ENCODE data around the gene RSPH3. TPM values are rescaled to one million over a fixed set of nuclear protein-coding genes. Genes with fewer than 3 reads are reported as not detected.
"Not testable (repeated sequence)": the region's sequence is repeated elsewhere in the genome, so short reads cannot be mapped to it uniquely, and the experiment has no call there.

The RSPH3 gene
- polyA plus RNA-seq, 4 donors = 5.1 to 12.5 (median 6.1) TPM

GRCh38 chr6:158999154-158999665 is 792 bp downstream of the RSPH3 start:
- Histone ChIP-seq H3K4me1 (ENCODE audit: control insufficient read depth in 3 of 3, insufficient read depth in 2 of 3, low read depth in 1 of 3, low read length in 2 of 3) (peaks cover 0 to 6% (median 5%) of the 10 kb centered on the region in 3 donors), H3K27ac (ENCODE audit: low read depth in 1 of 3, low read length in 2 of 3) (peak overlapping the region; percentile 62 to 96 (median 80)), H3K9me3 (ENCODE audit: control insufficient read depth in 2 of 2, insufficient read depth in 1 of 2, low read depth in 1 of 2, low read length in 1 of 2) (no peaks in the 10 kb centered on the region), H3K27me3 (ENCODE audit: control insufficient read depth in 3 of 3, insufficient read depth in 3 of 3, low read length in 3 of 3) (no peaks in the 10 kb centered on the region), H3K36me3 (ENCODE audit: control insufficient read depth in 3 of 3, insufficient read depth in 2 of 3, low read depth in 1 of 3, low read length in 3 of 3) (no peaks in the 10 kb centered on the region), H3K4me3 (ENCODE audit: low read depth in 1 of 3, low read length in 3 of 3) (peak overlapping the region; percentile 74 to 83 (median 76))
- DNase-seq = peak in 1 of 2 donors; percentile 7
- WGBS, 3 donors = 0 to 1% (median 1%) methylated on average over 24 of the region's 24 CpGs
- no peak for FAIRE-seq

- FAIRE-seq = no peak
- no peak overlapping the region for H3K27ac ChIP-seq (ENCODE audit: low read depth in 1 of 3, low read length in 2 of 3)
- H3K4me3 ChIP-seq (ENCODE audit: low read depth in 1 of 3, low read length in 3 of 3) = no peak overlapping the region
- H3K27me3 ChIP-seq (ENCODE audit: control insufficient read depth in 3 of 3, insufficient read depth in 3 of 3, low read length in 3 of 3) = no peaks in the 10 kb centered on the region
- no peak for DNase-seq
- H3K4me1 ChIP-seq (ENCODE audit: control insufficient read depth in 3 of 3, insufficient read depth in 2 of 3, low read depth in 1 of 3, low read length in 2 of 3) = peaks cover 0 to 6% (median 5%) of the 10 kb centered on the region in 3 donors
- peaks cover 0 to 5% of the 10 kb centered on the region in 2 donors for H3K9me3 ChIP-seq (ENCODE audit: control insufficient read depth in 2 of 2, insufficient read depth in 1 of 2, low read depth in 1 of 2, low read length in 1 of 2)
- WGBS, 3 donors = 73 to 80% (median 74%) methylated on average over 2 of the region's 2 CpGs
- peaks cover 0 to 5% (median 2%) of the 10 kb centered on the region in 3 donors for H3K36me3 ChIP-seq (ENCODE audit: control insufficient read depth in 3 of 3, insufficient read depth in 2 of 3, low read depth in 1 of 3, low read length in 3 of 3)
Observed at GRCh38 chr6:158996856-158997255, 3.1 kb downstream of the RSPH3 start.

GRCh38 chr6:158993639-158994038 is 6.4 kb downstream of the RSPH3 start:
- peaks cover 0 to 22% of the 10 kb centered on the region in 2 donors for H3K9me3 ChIP-seq (ENCODE audit: control insufficient read depth in 2 of 2, insufficient read depth in 1 of 2, low read depth in 1 of 2, low read length in 1 of 2)
- DNase-seq (no peak), FAIRE-seq (no peak)
- H3K27me3 ChIP-seq (ENCODE audit: control insufficient read depth in 3 of 3, insufficient read depth in 3 of 3, low read length in 3 of 3) = no peaks in the 10 kb centered on the region
- no peak overlapping the region for H3K27ac ChIP-seq (ENCODE audit: low read depth in 1 of 3, low read length in 2 of 3)
- peaks cover 0 to under 1% (median 0%) of the 10 kb centered on the region in 3 donors for H3K4me1 ChIP-seq (ENCODE audit: control insufficient read depth in 3 of 3, insufficient read depth in 2 of 3, low read depth in 1 of 3, low read length in 2 of 3)
- 83 to 88% (median 88%) methylated on average over 3 of the region's 3 CpGs for WGBS, 3 donors
- peaks cover 0 to 9% (median 7%) of the 10 kb centered on the region in 3 donors for H3K36me3 ChIP-seq (ENCODE audit: control insufficient read depth in 3 of 3, insufficient read depth in 2 of 3, low read depth in 1 of 3, low read length in 3 of 3)
- H3K4me3 ChIP-seq (ENCODE audit: low read depth in 1 of 3, low read length in 3 of 3) = no peak overlapping the region

- WGBS, 3 donors = 84 to 100% (median 94%) methylated on average over 2 of the region's 2 CpGs
- peaks cover 0 to 26% of the 10 kb centered on the region in 2 donors for H3K9me3 ChIP-seq (ENCODE audit: control insufficient read depth in 2 of 2, insufficient read depth in 1 of 2, low read depth in 1 of 2, low read length in 1 of 2)
- H3K27ac ChIP-seq (ENCODE audit: low read depth in 1 of 3, low read length in 2 of 3) = no peak overlapping the region
- FAIRE-seq = no peak
- DNase-seq = no peak
- peaks cover 0 to 9% (median 7%) of the 10 kb centered on the region in 3 donors for H3K36me3 ChIP-seq (ENCODE audit: control insufficient read depth in 3 of 3, insufficient read depth in 2 of 3, low read depth in 1 of 3, low read length in 3 of 3)
- H3K4me1 ChIP-seq (ENCODE audit: control insufficient read depth in 3 of 3, insufficient read depth in 2 of 3, low read depth in 1 of 3, low read length in 2 of 3) = no peaks in the 10 kb centered on the region
- H3K27me3 ChIP-seq (ENCODE audit: control insufficient read depth in 3 of 3, insufficient read depth in 3 of 3, low read length in 3 of 3) = no peaks in the 10 kb centered on the region
- H3K4me3 ChIP-seq (ENCODE audit: low read depth in 1 of 3, low read length in 3 of 3) = no peak overlapping the region
Observed at GRCh38 chr6:158991017-158991723, 8.8 kb downstream of the RSPH3 start.

- not testable (repeated sequence) for FAIRE-seq; H3K27me3 ChIP-seq (ENCODE audit: control insufficient read depth in 3 of 3, insufficient read depth in 3 of 3, low read length in 3 of 3); H3K4me3 ChIP-seq (ENCODE audit: low read depth in 1 of 3, low read length in 3 of 3); H3K4me1 ChIP-seq (ENCODE audit: control insufficient read depth in 3 of 3, insufficient read depth in 2 of 3, low read depth in 1 of 3, low read length in 2 of 3); DNase-seq; H3K27ac ChIP-seq (ENCODE audit: low read depth in 1 of 3, low read length in 2 of 3)
- WGBS, 3 donors = 90 to 99% (median 92%) methylated on average over 2 of the region's 2 CpGs
- Histone ChIP-seq H3K9me3 (ENCODE audit: control insufficient read depth in 2 of 2, insufficient read depth in 1 of 2, low read depth in 1 of 2, low read length in 1 of 2) (peaks cover 0 to 26% of the 10 kb centered on the region in 2 donors), H3K36me3 (ENCODE audit: control insufficient read depth in 3 of 3, insufficient read depth in 2 of 3, low read depth in 1 of 3, low read length in 3 of 3) (peaks cover 0 to 11% (median 7%) of the 10 kb centered on the region in 3 donors)
Observed at GRCh38 chr6:158989711-158990110, 10.3 kb downstream of the RSPH3 start.

DNA sequence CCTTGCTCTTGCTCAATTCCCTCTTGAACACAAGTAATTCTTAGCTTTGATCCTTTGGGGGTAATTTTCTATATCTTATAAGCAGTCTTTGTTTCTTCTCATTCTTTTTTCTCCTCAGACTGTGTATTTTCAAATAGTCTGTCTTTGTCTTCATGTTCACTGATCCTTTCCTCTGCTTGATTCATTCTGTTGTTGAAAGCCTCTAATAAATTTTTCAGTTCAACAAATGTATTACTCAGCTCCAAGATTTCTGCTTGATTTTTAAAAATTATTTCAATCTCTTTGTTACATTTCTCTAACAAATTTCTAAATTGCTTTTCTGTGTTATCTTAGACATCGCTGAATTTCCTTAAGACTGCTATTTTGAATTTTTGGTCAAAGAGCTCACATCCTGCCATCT is 11.5 kb downstream of the RSPH3 start:
- Histone ChIP-seq H3K27me3 (ENCODE audit: control insufficient read depth in 3 of 3, insufficient read depth in 3 of 3, low read length in 3 of 3) (no peaks in the 10 kb centered on the region), H3K9me3 (ENCODE audit: control insufficient read depth in 2 of 2, insufficient read depth in 1 of 2, low read depth in 1 of 2, low read length in 1 of 2) (peaks cover 0 to 26% of the 10 kb centered on the region in 2 donors), H3K36me3 (ENCODE audit: control insufficient read depth in 3 of 3, insufficient read depth in 2 of 3, low read depth in 1 of 3, low read length in 3 of 3) (peaks cover 0 to 11% (median 7%) of the 10 kb centered on the region in 3 donors), H3K4me3 (ENCODE audit: low read depth in 1 of 3, low read length in 3 of 3) (no peak overlapping the region), H3K27ac (ENCODE audit: low read depth in 1 of 3, low read length in 2 of 3) (no peak overlapping the region), H3K4me1 (ENCODE audit: control insufficient read depth in 3 of 3, insufficient read depth in 2 of 3, low read depth in 1 of 3, low read length in 2 of 3) (no peaks in the 10 kb centered on the region)
- 100% methylated on average over 1 of the region's 1 CpG for WGBS, 3 donors
- FAIRE-seq = no peak
- DNase-seq = no peak

GRCh38 chr6:158987657-158988056 is 12.3 kb downstream of the RSPH3 start:
- Histone ChIP-seq H3K27me3 (ENCODE audit: control insufficient read depth in 3 of 3, insufficient read depth in 3 of 3, low read length in 3 of 3) (no peaks in the 10 kb centered on the region), H3K9me3 (ENCODE audit: control insufficient read depth in 2 of 2, insufficient read depth in 1 of 2, low read depth in 1 of 2, low read length in 1 of 2) (peaks cover 0 to 26% of the 10 kb centered on the region in 2 donors), H3K27ac (ENCODE audit: low read depth in 1 of 3, low read length in 2 of 3) (no peak overlapping the region), H3K4me3 (ENCODE audit: low read depth in 1 of 3, low read length in 3 of 3) (no peak overlapping the region), H3K4me1 (ENCODE audit: control insufficient read depth in 3 of 3, insufficient read depth in 2 of 3, low read depth in 1 of 3, low read length in 2 of 3) (no peaks in the 10 kb centered on the region), H3K36me3 (ENCODE audit: control insufficient read depth in 3 of 3, insufficient read depth in 2 of 3, low read depth in 1 of 3, low read length in 3 of 3) (peaks cover 0 to 11% (median 7%) of the 10 kb centered on the region in 3 donors)
- FAIRE-seq (no peak), DNase-seq (no peak)
- WGBS, 3 donors = 84 to 100% (median 95%) methylated on average over 1 of the region's 1 CpG

DNA sequence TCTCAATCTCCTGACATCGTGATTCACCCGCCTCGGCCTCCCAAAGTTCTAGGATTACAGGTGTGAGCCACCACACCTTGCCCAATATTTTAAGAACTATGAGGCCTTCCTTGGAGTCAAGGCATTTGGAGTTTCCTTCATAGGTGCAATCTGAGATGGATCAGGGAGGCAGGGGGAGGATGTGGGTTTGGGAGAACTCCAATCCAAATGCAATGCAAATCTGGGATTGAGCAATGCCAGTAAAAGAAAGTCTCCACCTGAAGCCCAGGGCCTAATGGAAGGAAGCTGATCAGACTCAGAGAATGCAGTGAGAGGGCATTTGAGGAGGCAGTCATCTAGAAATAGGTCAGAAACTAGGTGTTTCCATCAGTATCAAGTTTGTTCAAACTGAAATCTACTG is 21.2 kb downstream of the RSPH3 start:
- no peak for DNase-seq
- FAIRE-seq = no peak
- Histone ChIP-seq H3K9me3 (ENCODE audit: control insufficient read depth in 2 of 2, insufficient read depth in 1 of 2, low read depth in 1 of 2, low read length in 1 of 2) (no peaks in the 10 kb centered on the region), H3K36me3 (ENCODE audit: control insufficient read depth in 3 of 3, insufficient read depth in 2 of 3, low read depth in 1 of 3, low read length in 3 of 3) (peaks cover 0 to 8% (median 8%) of the 10 kb centered on the region in 3 donors), H3K4me3 (ENCODE audit: low read depth in 1 of 3, low read length in 3 of 3) (no peak overlapping the region), H3K27me3 (ENCODE audit: control insufficient read depth in 3 of 3, insufficient read depth in 3 of 3, low read length in 3 of 3) (no peaks in the 10 kb centered on the region), H3K27ac (ENCODE audit: low read depth in 1 of 3, low read length in 2 of 3) (no peak overlapping the region), H3K4me1 (ENCODE audit: control insufficient read depth in 3 of 3, insufficient read depth in 2 of 3, low read depth in 1 of 3, low read length in 2 of 3) (no peaks in the 10 kb centered on the region)
- WGBS, 3 donors = 95 to 100% (median 98%) methylated on average over 3 of the region's 3 CpGs

Measured in small intestine (tissue), 7 donors.